ENCODE measurements around the gene MIER1. TPM values are rescaled to one million over a fixed set of nuclear protein-coding genes. Genes with fewer than 3 reads are reported as not detected.

Gene MIER1
- total RNA-seq, 1 donor from 2014 or later = 40.1 TPM

GRCh38 chr1:66916320-66916719 is 8.5 kb upstream of the MIER1 start:
- no peak for TF ChIP-seq CTCF (IDR thresholded peaks at IDR 0.05)
- DNase-seq (ENCODE audit: low spot score) = no peak

GRCh38 chr1:66917476-66917875 is 7.3 kb upstream of the MIER1 start:
- TF ChIP-seq CTCF (IDR thresholded peaks at IDR 0.05) = no peak
- Mint-ChIP-seq H3K36me3 (ENCODE audit: low read depth) (no peaks in the 10 kb centered on the region), H3K27ac (ENCODE audit: unreplicated experiment) (no peak overlapping the region), H3K4me1 (ENCODE audit: low read depth) (no peaks in the 10 kb centered on the region), H3K4me3 (ENCODE audit: unreplicated experiment) (no peak overlapping the region), H3K9me3 (ENCODE audit: low read depth) (peaks cover 2% of the 10 kb centered on the region), H3K27me3 (ENCODE audit: low read depth) (no peaks in the 10 kb centered on the region)
- no peak for DNase-seq (ENCODE audit: low spot score)

More at GRCh38 chr1:66916320-66916719, 8.5 kb upstream of the MIER1 start:
- H3K4me3 Mint-ChIP-seq (ENCODE audit: unreplicated experiment) = no peak overlapping the region
- no peaks in the 10 kb centered on the region for H3K36me3 Mint-ChIP-seq (ENCODE audit: low read depth)
- no peaks in the 10 kb centered on the region for H3K27me3 Mint-ChIP-seq (ENCODE audit: low read depth)
- no peak overlapping the region for H3K27ac Mint-ChIP-seq (ENCODE audit: unreplicated experiment)
- H3K4me1 Mint-ChIP-seq (ENCODE audit: low read depth) = no peaks in the 10 kb centered on the region
- peaks cover 2% of the 10 kb centered on the region for H3K9me3 Mint-ChIP-seq (ENCODE audit: low read depth)

DNA sequence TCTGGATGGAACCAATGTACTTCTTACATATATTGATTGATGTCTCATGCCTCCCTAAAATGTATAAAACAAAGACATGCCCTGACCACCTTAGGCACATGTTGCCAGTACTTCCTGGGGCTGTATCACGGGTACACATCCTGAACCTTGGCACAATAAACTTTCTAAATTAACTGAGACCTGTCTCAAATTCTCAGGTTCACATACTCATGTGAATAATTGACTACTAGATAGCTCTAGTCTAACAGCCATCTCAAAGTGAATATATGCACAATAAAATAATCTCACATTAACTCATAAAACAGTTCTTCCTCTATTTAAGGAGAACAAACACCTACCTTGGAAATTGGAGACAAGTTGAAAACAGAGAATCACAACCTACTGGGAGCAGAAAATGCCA is 5.7 kb upstream of the MIER1 start:
- Mint-ChIP-seq H3K4me3 (ENCODE audit: unreplicated experiment) (no peak overlapping the region), H3K4me1 (ENCODE audit: low read depth) (peaks cover 13% of the 10 kb centered on the region), H3K27ac (ENCODE audit: unreplicated experiment) (no peak overlapping the region), H3K36me3 (ENCODE audit: low read depth) (no peaks in the 10 kb centered on the region), H3K27me3 (ENCODE audit: low read depth) (no peaks in the 10 kb centered on the region), H3K9me3 (ENCODE audit: low read depth) (peaks cover 2% of the 10 kb centered on the region)
- no peak for DNase-seq (ENCODE audit: low spot score)
- TF ChIP-seq CTCF (IDR thresholded peaks at IDR 0.05) = no peak

- no peak for DNase-seq (ENCODE audit: low spot score)
- Mint-ChIP-seq H3K27me3 (ENCODE audit: low read depth) (no peaks in the 10 kb centered on the region), H3K4me3 (ENCODE audit: unreplicated experiment) (no peak overlapping the region), H3K36me3 (ENCODE audit: low read depth) (no peaks in the 10 kb centered on the region), H3K27ac (ENCODE audit: unreplicated experiment) (no peak overlapping the region), H3K4me1 (ENCODE audit: low read depth) (peaks cover 15% of the 10 kb centered on the region), H3K9me3 (ENCODE audit: low read depth) (peaks cover 2% of the 10 kb centered on the region)
- no peak for TF ChIP-seq CTCF (IDR thresholded peaks at IDR 0.05)
These were observed 5.0 kb upstream of the MIER1 start for GRCh38 chr1:66919828-66920227.

- H3K4me1 Mint-ChIP-seq (ENCODE audit: low read depth) = peaks cover 16% of the 10 kb centered on the region
- no peak for DNase-seq (ENCODE audit: low spot score)
- no peaks in the 10 kb centered on the region for H3K36me3 Mint-ChIP-seq (ENCODE audit: low read depth)
- TF ChIP-seq CTCF (IDR thresholded peaks at IDR 0.05) = no peak
- no peak overlapping the region for H3K4me3 Mint-ChIP-seq (ENCODE audit: unreplicated experiment)
- no peaks in the 10 kb centered on the region for H3K27me3 Mint-ChIP-seq (ENCODE audit: low read depth)
- no peak overlapping the region for H3K27ac Mint-ChIP-seq (ENCODE audit: unreplicated experiment)
- H3K9me3 Mint-ChIP-seq (ENCODE audit: low read depth) = peaks cover 2% of the 10 kb centered on the region
These were observed 4.2 kb upstream of the MIER1 start for GRCh38 chr1:66920543-66920942.
